ENCODE results near the gene HMCN1. TPM values are rescaled to one million over a fixed set of nuclear protein-coding genes. Genes with fewer than 3 reads are reported as not detected.

HMCN1 gene
- total RNA-seq, 6 experiments from 2014 or later = 4.7 to 7.5 (median 5.7) TPM

GRCh38 chr1:186195377-186195931, 461.3 kb downstream of the HMCN1 start:
- H3K27ac ChIP-seq = no peak overlapping the region
- H3K36me3 ChIP-seq = no peaks in the 10 kb centered on the region
- DNase-seq (no peak), ATAC-seq (no peak)
- 47% methylated on average over 3 of the region's 3 CpGs for WGBS (ENCODE audit: insufficient coverage, low coverage, low lambda C conversion rate, missing lambda C conversion rate)
- no peaks in the 10 kb centered on the region for H3K9me3 ChIP-seq
- no peaks in the 10 kb centered on the region for H3K4me1 ChIP-seq
- intact Hi-C loops (cut with DNase I) = no loop called here
- no peak for TF ChIP-seq CTCF (IDR thresholded peaks at IDR 0.05)
- TF ChIP-seq POLR2A (IDR thresholded peaks at IDR 0.05) = no peak
- H3K27me3 ChIP-seq = no peaks in the 10 kb centered on the region
- no peak overlapping the region for H3K4me3 ChIP-seq

GRCh38 chr1:186202271-186202764, 468.1 kb downstream of the HMCN1 start:
- no peaks in the 10 kb centered on the region for H3K36me3 ChIP-seq
- intact Hi-C loops (cut with DNase I) = no loop called here
- no peak overlapping the region for H3K27ac ChIP-seq
- 80% methylated on average over 5 of the region's 5 CpGs for WGBS (ENCODE audit: insufficient coverage, low coverage, low lambda C conversion rate, missing lambda C conversion rate)
- no peak for TF ChIP-seq CTCF (IDR thresholded peaks at IDR 0.05)
- no peak for TF ChIP-seq POLR2A (IDR thresholded peaks at IDR 0.05)
- ATAC-seq (peak in 2 of 4 donors; percentile 41 to 42), DNase-seq (peak in 1 of 3 donors; percentile 59)
- H3K27me3 ChIP-seq = no peaks in the 10 kb centered on the region
- H3K4me3 ChIP-seq = no peak overlapping the region
- no peaks in the 10 kb centered on the region for H3K9me3 ChIP-seq
- no peaks in the 10 kb centered on the region for H3K4me1 ChIP-seq

GRCh38 chr1:186202776-186203175, 468.6 kb downstream of the HMCN1 start:
- Histone ChIP-seq H3K4me3 (no peak overlapping the region), H3K27me3 (no peaks in the 10 kb centered on the region), H3K36me3 (no peaks in the 10 kb centered on the region), H3K9me3 (no peaks in the 10 kb centered on the region), H3K4me1 (no peaks in the 10 kb centered on the region), H3K27ac (no peak overlapping the region)
- intact Hi-C loops (cut with DNase I) = no loop called here
- ATAC-seq = no peak
- DNase-seq = no peak
- no peak for TF ChIP-seq CTCF (IDR thresholded peaks at IDR 0.05)
- TF ChIP-seq POLR2A (IDR thresholded peaks at IDR 0.05) = no peak
- 45% methylated on average over 2 of the region's 2 CpGs for WGBS (ENCODE audit: insufficient coverage, low coverage, low lambda C conversion rate, missing lambda C conversion rate)

- Histone ChIP-seq H3K27me3 (no peaks in the 10 kb centered on the region), H3K27ac (no peak overlapping the region), H3K4me3 (no peak overlapping the region), H3K36me3 (no peaks in the 10 kb centered on the region), H3K9me3 (no peaks in the 10 kb centered on the region), H3K4me1 (no peaks in the 10 kb centered on the region)
- DNase-seq = no peak
- ATAC-seq = no peak
- WGBS (ENCODE audit: insufficient coverage, low coverage, low lambda C conversion rate, missing lambda C conversion rate) = 79% methylated on average over 7 of the region's 7 CpGs
- intact Hi-C loops (cut with DNase I) = no loop called here
- TF ChIP-seq POLR2A (IDR thresholded peaks at IDR 0.05) (no peak), CTCF (IDR thresholded peaks at IDR 0.05) (no peak)
Measured at GRCh38 chr1:186206048-186206570, 471.9 kb downstream of the HMCN1 start.

All from right lobe of liver (tissue), 6 donors.